Chondrocyte (in vitro differentiated cells): ENCODE results near the gene QRFP. TPM values are rescaled to one million over a fixed set of nuclear protein-coding genes. Genes with fewer than 3 reads are reported as not detected.

ENCODE experiments used
- DNase-seq: peaks from one replicate; pipeline ENCODE4 v3.0.0; 2021; ENCODE audit warnings: mixed read lengths, low spot score
- H3K27ac Mint-ChIP-seq: one replicate; pipeline ENCODE4 v1.8.0; 2021; ENCODE audit warnings: mild to moderate bottlenecking, moderate library complexity, mixed read lengths; ENCODE audit not compliant: unreplicated experiment
- H3K27me3 Mint-ChIP-seq: 2 replicates; pipeline ENCODE4 v1.8.0; 2021; ENCODE audit warnings: low read depth, mixed read lengths
- H3K36me3 Mint-ChIP-seq: 2 replicates; pipeline ENCODE4 v1.8.0; 2021; ENCODE audit warnings: low read depth, mixed read lengths
- H3K4me1 Mint-ChIP-seq: 2 replicates; pipeline ENCODE4 v1.8.0; 2021; ENCODE audit warnings: low read depth, mild to moderate bottlenecking, mixed read lengths
- H3K4me3 Mint-ChIP-seq: one replicate; pipeline ENCODE4 v1.8.0; 2021; ENCODE audit warnings: mild to moderate bottlenecking, moderate library complexity, mixed read lengths; ENCODE audit not compliant: unreplicated experiment
- H3K9me3 Mint-ChIP-seq: 2 replicates; pipeline ENCODE4 v1.8.0; 2021; ENCODE audit warnings: low read depth, mixed read lengths
- CTCF ChIP-seq: fragments of 200-600 bp; sonication (generic); IDR thresholded peaks from 2 replicates; pipeline ENCODE4 v1.5.0; 2021; ENCODE audit warnings: antibody characterized with exemption, mild to moderate bottlenecking, moderate library complexity
- total RNA-seq: library from RNA; stranded (reverse); gene quantifications from 3 replicates; pipeline ENCODE4 v1.2.1, GENCODE V29; 2021

Gene QRFP
- total RNA-seq, 1 donor from 2014 or later = not detected

GRCh38 chr9:130908878-130909355, 12.3 kb upstream of the QRFP start:
- H3K27me3 Mint-ChIP-seq = no peaks in the 10 kb centered on the region
- H3K9me3 Mint-ChIP-seq = no peaks in the 10 kb centered on the region
- no peaks in the 10 kb centered on the region for H3K36me3 Mint-ChIP-seq
- DNase-seq = no peak
- H3K27ac Mint-ChIP-seq = no peak overlapping the region
- no peak overlapping the region for H3K4me3 Mint-ChIP-seq
- TF ChIP-seq CTCF = no peak
- H3K4me1 Mint-ChIP-seq = peaks cover 4% of the 10 kb centered on the region

- no peaks in the 10 kb centered on the region for H3K27me3 Mint-ChIP-seq
- H3K4me3 Mint-ChIP-seq = no peak overlapping the region
- TF ChIP-seq CTCF = no peak
- DNase-seq = no peak
- peaks cover 4% of the 10 kb centered on the region for H3K4me1 Mint-ChIP-seq
- H3K27ac Mint-ChIP-seq = no peak overlapping the region
- no peaks in the 10 kb centered on the region for H3K36me3 Mint-ChIP-seq
- no peaks in the 10 kb centered on the region for H3K9me3 Mint-ChIP-seq
Observed at GRCh38 chr9:130908146-130908877, 11.7 kb upstream of the QRFP start.

- Mint-ChIP-seq H3K9me3 (no peaks in the 10 kb centered on the region), H3K4me1 (no peaks in the 10 kb centered on the region), H3K27ac (no peak overlapping the region), H3K27me3 (no peaks in the 10 kb centered on the region), H3K4me3 (no peak overlapping the region), H3K36me3 (no peaks in the 10 kb centered on the region)
- no peak for DNase-seq
- TF ChIP-seq CTCF = no peak
Observed at GRCh38 chr9:130906735-130907416, 10.3 kb upstream of the QRFP start.

GRCh38 chr9:130905902-130906734, 9.5 kb upstream of the QRFP start:
- Mint-ChIP-seq H3K36me3 (no peaks in the 10 kb centered on the region), H3K9me3 (no peaks in the 10 kb centered on the region), H3K4me3 (no peak overlapping the region), H3K27ac (no peak overlapping the region), H3K4me1 (no peaks in the 10 kb centered on the region), H3K27me3 (no peaks in the 10 kb centered on the region)
- no peak for DNase-seq
- TF ChIP-seq CTCF = no peak
